HG03103 (cell line): ENCODE measurements around the gene PLEKHS1.
"Not testable (repeated sequence)": the region's sequence is repeated elsewhere in the genome, so short reads cannot be mapped to it uniquely, and the experiment has no call there.

Experiments
- ATAC-seq: cut with Tn5 transposase; IDR thresholded peaks from one replicate; pipeline ENCODE4 v1.9.1; 2021; ENCODE audit warnings: low read depth; ENCODE audit not compliant: unreplicated experiment

The PLEKHS1 gene

DNA sequence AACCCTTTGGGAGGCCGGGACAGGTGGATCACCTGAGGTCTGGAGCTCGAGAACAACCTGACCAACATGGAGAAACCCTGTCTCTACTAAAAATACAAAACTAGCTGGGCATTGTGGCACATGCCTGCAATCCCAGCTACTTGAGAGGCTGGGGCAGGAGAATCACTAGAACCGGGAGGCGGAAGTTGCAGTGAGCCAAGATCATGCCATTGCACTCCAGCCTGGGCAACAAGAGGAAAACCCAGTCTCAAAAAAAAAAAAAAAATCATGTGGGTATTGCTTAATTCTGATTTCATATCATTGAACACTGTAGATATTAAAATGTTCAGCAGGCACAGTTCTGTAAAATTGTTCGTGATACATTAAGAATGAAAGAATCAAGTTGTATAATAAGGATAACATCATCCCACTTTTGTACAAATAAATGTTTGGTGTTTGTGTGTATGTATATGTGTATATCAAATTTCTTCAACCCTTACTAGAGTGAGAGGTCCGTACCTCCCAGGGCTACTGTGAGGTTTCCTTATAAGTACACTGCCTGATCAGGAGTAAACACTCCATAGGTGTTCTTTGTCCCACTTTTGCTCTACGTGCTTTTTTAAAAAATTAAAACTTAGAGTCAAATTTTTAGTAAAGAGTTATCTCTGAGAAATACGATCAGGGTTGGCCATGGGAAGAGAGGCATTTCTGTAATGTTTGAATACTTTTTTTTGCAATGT lies 31.7 kb downstream of the PLEKHS1 start:
- no peak for ATAC-seq

DNA sequence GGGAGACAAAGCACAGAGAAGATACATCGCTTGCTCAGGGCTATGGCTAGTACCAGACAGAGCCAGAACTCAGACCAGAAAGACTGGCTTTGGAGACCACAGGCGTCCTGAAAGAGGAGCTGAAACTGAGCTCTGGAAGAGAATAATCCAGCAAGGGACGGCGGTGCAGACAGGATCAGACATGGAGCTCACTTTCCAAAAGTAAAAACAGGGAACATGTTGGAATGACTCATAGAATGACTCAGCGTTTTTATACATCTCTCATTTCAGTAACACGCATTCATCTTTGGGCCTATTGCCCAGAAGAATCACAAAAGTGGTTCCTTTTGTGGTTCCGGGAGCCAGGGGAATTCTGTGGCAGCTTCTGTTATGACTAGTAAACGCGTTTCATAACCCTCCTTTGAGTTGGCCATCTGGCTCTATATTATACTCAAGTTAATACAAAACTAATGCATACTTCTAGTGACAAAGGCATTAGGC lies 37.2 kb downstream of the PLEKHS1 start:
- no peak for ATAC-seq

DNA sequence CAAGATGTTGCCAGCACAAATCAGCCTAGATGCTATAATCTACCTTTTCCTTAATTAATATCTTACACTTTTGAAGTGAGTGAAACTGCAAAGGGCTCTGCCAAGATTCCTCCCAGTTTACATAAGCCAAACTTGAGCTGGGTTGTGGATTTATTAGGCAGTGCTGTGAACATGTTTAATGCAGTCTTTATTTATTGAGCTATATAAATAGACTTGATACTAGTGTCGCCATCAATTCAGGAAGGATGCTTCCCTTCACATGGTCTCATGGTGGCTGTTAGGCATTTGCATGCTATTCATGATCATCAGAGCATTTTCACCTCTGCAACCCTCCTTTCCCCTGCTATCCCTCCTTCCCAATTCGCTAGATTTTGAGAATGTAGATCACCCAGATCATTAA lies 40.2 kb downstream of the PLEKHS1 start:
- no peak for ATAC-seq

DNA sequence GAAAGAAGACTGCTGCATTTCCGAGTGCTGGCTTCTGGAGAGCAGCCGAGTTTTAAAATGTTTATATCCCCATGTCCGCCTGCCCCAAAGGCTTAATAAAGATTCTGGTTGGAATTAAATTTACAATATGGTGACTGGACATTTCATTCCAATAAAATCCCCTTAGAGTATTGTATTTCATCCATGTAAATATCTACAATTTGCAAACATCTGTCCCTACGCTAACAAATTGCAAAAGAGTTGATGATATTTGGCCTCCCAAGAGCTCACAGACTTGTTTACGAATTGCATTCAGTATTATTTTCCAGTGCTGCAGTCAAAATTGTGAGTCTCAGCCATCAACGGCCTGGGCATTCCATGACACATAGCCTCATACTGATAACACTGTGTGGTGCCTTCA lies 50.1 kb downstream of the PLEKHS1 start:
- no peak for ATAC-seq

DNA sequence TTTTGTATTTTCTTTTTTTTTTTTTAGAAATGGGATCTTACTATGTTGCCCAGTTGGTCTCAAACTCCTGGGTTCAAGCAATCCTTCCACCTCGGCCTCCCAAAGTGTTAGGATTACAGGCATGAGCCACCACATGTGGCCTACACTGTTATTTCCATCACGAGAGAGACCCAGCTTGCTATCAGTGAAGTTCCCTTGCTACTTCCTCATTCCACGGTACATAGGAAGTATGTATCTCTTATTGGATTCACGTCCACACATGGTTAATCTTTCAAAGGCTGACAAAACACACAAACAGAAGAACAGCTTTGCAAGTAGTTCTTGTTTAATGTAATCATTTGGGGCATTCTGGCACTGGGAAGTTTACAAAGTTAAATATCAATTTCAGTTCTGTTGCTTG lies 51.5 kb downstream of the PLEKHS1 start:
- no peak for ATAC-seq

DNA sequence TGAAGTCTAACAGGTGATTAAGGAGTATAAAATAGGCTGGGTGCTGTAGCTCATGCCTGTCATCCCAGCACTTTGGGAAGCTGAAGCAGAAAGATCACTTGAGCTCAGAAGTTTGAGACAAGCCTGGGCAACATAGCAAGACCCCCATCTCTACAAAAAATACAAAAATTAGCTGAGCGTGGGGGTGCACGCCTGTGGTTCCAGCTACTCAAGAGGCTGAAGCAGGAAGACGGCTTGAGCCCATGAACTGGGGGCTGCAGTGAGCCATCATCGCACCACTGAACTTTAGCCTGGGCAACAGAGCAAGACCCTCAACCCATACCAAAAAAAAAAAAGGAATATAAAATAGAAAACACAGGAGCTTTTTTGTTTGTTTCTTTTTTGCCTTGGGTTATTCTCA lies 55.0 kb downstream of the PLEKHS1 start:
- ATAC-seq = no peak

DNA sequence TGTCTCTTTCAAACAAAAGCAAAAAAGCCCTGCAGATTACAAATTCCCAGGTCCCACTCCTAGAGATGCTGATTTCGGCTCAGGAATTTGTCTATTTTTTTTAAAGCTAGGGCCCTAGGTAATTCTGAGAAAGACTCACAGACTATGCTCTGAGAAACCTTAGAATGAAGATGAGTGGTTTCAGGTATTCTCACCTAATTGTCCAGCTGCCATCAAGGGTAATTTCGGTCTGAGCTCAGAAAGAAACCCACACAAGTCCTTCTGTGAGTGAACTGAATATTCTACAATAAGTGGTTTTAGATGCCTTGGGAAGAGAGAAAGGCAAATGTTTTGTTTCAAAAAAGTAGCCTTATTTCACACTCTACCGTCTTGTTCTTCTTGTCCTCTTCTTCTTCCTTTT lies 56.7 kb downstream of the PLEKHS1 start:
- ATAC-seq = no peak

DNA sequence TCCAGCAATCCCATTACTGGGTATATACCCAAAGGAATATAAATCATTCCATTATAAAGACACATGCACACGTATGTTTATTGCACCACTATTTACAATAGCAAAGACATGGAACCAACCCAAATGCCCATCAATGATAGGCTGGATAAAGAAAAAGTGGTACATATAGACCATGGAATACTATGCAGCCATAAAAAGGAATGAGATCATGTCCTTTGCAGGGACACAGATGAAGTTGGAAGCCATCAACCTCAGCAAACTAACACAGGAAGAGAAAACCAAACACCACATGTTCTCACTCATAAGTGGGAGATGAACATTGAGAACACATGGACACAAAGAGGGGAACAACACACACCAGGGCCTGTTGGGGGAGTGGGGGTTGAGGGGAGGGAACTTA lies 63.2 kb downstream of the PLEKHS1 start:
- not testable (repeated sequence) for ATAC-seq

DNA sequence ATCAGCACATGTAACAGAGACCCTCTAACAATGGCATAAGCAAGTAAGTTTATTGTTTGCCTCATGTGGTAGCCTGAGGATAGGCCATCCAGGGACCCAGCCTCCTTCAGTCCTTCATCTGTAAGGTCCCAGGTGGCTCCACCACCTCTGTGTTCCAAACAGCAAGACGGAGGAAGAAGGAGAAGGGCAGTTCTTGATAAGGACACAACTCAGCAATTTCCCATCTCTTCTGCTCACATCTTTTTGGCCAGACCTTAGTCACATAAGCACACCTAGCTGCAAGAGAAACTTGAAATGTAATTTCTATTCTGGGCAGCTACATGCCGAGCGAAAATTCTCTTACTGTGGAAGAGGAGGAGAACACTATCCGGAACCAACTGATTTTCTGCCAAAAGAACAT lies 68.5 kb downstream of the PLEKHS1 start:
- no peak for ATAC-seq

DNA sequence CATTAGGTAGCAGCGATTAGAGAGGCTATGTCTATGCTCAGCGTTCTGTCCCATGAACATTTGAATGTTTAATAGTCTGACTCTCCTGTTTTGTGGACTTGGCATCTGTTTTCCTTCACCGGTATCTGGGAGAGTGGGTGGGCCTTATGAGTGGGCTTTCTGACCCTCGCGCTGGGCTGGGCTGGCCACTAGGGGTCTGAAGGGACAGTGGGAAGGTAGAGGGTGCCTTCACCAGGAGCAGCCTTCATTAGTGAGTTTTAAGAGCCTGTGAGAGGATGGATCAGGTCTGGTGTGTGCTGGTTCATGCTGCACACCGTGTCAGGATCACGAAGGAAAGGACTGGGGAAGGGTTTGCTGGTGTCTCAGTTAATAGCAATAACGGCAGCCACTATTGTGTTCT lies 69.0 kb downstream of the PLEKHS1 start:
- ATAC-seq = no peak

DNA sequence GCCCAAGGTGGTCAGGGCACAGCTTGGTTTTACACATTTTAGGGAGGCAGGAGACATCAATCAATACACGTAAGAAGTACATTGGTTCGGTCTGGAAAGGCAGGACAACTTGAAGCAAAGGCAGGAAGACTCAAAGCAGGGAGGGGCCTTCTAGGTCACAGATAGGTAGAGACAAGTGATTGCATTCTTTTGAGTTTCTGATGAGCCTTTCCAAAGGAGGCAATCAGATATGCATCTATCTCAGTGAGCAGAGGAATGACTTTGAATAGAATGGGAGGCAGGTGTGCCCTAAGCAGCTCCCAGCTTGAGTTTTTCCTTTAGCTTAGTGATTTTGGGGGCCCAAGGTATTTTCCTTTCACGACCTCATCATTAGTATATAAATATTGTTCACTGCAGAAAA lies 69.8 kb downstream of the PLEKHS1 start:
- ATAC-seq = not testable (repeated sequence)

DNA sequence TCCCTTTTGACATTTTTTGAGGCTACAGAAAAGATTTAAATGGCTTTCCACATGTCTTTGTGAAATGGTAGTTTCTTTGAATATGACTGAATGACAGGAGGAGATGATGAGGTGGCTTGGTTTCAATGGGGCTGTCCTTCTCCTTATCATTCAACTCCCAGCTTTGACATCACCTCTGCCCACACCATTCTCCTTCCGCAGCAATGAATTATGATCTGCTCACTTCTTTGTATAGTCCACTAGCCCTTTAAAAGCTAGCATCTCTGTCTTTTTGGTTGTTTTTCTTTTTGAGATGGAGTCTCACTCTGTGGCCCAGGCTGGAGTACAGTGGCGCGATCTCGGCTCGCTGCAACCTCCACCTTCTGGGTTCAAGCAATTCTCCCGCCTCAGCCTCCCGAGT lies 70.7 kb downstream of the PLEKHS1 start:
- ATAC-seq = no peak

DNA sequence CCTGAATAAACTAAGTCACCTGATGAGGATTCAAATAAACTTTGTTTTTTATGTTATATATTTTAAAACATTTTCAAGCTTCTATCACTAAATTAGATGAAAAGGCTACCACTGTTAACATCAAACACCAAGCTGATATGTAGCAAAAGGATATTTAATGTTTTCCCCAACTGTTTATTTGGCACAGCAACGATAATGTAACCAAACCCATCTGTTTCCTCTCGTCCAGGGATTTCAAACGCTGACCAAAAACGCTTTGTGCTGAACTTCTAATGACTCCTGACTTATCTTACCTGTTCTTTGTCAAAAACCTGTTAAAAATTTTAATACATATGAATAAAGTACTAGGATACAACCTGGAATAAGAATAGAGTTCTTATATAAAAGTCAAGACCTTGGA lies 71.9 kb downstream of the PLEKHS1 start:
- ATAC-seq = no peak

DNA sequence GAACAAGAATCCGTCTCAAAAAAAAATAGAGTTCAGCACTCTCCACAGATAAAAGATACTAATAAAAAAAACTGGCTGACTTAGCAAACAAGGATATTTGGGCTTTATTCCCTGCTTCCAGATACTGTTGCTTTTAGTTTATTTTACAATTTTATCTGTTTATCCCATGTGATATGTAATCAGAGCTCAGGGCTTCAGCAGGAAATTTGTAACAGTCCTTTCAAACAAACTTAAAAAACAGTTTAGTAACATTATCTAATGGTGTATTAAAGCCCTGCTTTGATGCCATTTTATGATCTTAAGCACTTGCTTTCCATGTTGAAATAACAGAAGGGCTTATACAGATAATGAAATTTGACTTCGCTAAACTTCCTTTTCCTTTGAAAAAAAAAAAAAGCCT lies 74.3 kb downstream of the PLEKHS1 start:
- ATAC-seq = no peak

DNA sequence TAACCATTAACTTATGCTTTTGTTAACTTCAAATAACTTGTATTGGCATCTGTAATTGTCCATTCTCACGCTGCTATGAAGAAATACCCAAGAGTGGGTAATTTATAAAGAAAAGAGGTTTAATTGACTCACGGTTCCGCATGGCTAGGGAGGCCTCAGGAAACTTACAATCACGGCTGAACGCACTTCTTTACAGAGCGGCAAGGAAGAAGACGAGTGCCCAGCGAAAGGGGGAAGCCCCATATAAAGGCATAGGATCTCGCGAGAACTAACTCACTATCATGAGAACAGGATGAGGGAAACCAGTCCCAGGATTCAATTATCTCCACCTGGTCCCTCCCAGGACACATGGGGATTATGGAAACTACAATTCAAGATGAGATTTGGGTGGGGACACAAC lies 77.1 kb downstream of the PLEKHS1 start:
- ATAC-seq = not testable (repeated sequence)
